Iris pigment epithelial cell (primary cell): ENCODE measurements around the gene TGFBR2.
"Not testable (repeated sequence)": the region's sequence is repeated elsewhere in the genome, so short reads cannot be mapped to it uniquely, and the experiment has no call there.

Experiments
- DNase-seq: peaks from one replicate; pipeline ENCODE4 v3.0.0-alpha.2; 2011; ENCODE audit warnings: low read depth

The TGFBR2 gene

GRCh38 chr3:30657914-30658313 is 51.5 kb downstream of the TGFBR2 start:
- DNase-seq, result peak; percentile 44

DNA sequence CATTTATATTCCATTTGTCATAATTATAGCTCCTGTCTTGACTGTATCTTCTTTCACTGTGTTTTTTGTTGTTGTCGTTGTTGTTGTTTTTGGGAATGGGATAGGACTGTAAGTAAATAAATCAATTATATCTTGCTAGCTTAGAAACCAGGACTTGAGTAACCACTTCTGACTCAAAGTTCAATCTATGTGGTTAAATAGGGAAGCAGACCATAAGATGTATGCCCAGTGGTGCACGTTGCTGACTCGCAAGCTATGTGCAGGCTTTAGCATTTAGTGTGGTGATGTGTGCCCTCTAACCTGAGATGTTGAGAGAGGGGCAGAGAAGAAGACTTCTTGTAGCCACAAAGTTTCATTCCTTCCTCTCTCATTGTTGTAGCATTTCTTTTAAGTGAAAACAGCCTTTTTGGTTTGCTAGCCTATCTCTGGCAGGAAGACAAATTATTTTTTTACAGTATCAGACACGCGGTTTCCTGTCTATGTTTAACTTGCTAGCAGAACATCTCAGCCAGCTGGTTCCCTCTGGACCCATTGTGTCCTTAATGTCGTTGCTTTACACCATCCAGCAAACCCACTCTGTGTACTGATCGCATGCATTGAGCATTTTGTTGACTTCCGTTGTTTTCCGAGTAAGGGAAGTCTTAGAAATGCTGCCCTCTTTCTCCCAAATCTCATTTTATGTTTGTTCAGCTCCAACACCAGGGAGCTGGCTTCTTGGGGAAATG is 52.1 kb downstream of the TGFBR2 start:
- peak; percentile 84 for DNase-seq

- peak; percentile 96 for DNase-seq
These were observed 53.1 kb downstream of the TGFBR2 start for GRCh38 chr3:30659270-30660130.

GRCh38 chr3:30660136-30660535 is 53.7 kb downstream of the TGFBR2 start:
- DNase-seq, result no peak

DNA sequence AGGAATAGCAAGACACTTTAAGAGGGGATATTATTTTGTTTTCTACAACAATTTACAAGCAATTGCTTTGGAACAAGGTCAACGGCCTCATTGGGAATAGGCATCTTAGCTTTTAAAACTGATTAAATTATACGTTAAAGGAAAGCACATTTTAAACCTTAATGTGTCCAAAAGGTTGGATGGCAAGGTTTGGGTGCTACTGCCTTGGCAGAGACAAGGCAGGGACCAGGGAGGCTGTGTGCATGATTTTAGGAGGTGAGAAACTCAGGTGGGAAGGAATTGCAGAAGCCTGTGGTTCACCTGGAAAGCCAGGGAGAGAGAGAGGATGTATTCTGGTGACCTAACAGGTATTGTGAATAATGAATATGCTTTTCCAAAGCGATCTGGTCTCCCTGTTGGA is 54.3 kb downstream of the TGFBR2 start:
- no peak for DNase-seq

DNA sequence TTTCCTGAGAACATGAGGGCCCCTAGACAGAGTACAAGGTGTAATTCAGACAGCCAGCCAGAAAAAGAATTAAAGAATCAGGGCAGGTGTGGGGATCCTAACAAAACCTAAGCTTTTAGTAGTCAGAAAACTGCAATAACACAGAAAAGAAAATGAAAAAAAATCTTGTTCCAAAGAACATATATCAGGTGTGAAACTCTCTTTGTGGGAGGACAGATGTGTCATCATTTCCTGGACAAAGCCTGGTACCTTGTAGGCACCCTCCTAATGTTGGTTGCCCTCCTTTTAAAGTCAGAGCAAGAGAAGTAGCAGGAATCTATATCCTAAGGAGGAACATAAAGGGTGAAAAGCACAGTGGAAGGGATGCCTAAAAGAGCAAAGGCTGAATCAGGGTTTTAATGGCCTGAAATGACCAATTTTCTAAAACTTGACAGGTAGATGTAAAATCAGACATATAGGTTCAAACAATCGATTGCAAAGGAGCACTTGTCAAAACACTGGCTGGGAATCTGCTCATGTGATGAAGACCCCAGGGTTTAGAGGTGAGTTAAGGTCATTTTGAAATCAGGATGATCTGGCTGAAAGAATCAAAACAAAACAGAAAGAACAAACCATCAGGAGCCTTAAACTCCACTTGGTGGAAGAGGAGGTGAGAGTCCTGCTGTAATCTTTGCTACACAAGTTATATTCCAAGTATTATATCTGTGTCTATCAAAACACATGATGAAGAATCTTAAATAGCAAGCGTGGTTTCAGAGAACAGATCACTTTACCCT is 54.9 kb downstream of the TGFBR2 start:
- no peak for DNase-seq

DNA sequence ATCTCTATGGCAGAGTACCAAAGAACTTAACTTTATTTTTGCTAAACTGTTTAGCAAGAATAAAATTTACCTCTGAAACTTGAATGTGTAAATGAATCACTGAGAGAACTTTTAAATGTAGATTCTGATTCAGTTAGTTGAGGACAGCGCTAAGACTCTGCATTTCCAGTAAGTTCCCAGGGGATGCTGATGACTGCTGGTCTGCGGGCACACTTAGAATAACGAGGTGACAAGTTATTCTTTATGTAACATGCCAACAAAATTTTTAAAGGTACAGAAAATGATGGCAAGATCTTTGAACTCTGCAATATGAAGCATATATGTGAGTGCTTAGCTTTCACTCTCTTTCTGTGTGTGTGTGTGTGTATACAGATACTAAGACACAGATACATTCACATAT is 56.4 kb downstream of the TGFBR2 start:
- no peak for DNase-seq

DNA sequence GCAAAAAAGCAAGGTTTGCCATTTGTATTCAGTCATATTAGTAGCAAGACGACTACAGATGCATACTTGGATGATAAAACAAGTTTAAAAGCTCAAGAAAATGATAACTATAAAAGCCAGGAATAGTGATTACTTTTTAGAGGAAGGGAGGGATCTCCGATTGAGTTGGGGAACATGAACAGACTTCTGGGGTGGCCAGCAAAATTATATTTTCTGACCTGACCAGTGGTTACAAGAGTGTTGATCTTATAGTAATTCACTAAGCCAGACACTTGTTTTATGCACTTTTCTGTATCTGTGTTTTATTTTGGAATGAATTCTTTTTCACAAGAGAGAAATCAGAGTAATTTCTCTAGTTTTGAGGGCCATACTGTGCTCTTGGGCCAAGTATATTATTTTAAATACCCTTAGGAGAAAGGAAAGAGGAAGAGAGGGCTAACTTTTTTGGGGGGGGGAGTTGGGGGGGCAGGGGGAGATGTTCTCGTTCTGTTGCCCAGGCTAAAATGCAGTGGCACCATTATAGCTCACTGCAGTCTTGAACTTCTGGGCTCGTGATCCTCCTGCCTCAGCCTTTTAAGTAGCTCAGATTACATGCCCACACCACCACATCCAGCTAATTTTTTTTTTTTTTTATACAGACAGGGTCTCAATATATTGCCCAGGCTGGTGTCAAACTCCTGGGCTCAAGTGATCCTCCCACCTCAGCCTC is 57.3 kb downstream of the TGFBR2 start:
- no peak for DNase-seq

GRCh38 chr3:30664459-30664858 is 58.1 kb downstream of the TGFBR2 start:
- DNase-seq, result no peak

DNA sequence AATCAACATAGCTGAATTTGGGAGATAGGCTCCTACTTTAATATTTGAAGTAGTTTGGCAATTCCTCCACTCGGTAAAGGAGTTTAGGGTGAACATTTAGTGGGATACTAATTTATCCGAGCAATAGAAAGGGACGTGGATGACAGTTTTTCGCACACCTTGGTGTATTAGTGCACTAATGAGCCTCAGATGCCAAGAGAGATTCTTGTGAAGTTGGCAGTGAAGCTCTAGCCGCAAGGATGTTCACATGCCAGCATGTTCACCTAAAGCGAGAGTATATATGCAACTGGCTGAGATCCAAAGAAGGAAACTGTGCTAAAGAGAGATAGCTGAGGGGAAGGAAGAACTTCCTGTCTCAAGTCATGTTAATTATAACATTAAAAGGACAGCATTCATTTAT is 58.5 kb downstream of the TGFBR2 start:
- no peak for DNase-seq

DNA sequence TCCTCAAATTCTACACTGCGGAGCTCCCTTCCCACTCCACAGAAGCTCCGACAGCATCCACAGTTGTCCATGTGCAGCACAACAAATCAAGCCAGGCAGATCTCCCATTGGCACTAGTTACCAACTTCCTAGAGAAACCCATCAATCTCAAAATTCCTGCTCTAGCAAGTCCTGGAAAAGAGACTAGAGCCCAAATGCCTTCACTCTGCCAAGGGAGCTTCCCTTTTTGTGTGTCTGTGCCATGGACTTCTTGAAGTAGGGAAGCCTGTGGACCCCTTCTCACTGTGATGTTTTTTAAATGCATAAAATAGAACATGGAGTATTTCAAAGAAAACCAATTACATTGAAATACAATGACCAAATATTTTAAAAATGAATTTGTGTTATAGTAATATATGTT is 59.1 kb downstream of the TGFBR2 start:
- no peak for DNase-seq

- DNase-seq, result no peak
These were observed 60.3 kb downstream of the TGFBR2 start for GRCh38 chr3:30666572-30667279.

- peak; percentile 38 for DNase-seq
These were observed 60.9 kb downstream of the TGFBR2 start for GRCh38 chr3:30667280-30667651.

GRCh38 chr3:30668051-30668609 is 61.7 kb downstream of the TGFBR2 start:
- DNase-seq, result no peak

DNA sequence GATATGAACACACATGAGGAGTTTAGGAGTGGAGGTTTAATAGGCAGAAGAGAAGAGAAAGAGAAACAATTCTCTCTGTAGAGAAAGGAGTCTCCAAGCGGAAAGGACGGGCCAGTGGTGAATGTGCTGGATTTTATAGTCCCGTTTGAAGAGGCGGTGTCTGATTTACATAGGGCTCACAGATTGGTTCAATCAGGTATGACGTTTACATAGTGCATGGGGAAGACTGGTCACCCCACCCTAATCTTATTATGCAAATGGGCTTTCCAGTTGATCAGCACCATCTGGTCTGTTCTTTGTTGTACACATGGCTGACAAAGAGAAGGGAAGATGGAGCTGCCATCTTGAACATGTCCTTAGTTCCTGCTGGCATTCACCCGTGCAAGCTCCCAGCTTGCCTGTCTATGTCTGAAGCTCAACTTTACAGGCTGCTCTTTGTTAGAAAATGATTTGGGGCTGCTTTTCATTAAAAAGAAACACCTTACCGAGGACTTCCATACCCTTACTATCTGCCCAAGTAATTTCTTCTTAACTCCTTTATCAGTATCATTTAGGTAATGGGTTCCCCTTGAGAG is 63.0 kb downstream of the TGFBR2 start:
- DNase-seq, result not testable (repeated sequence)

- no peak for DNase-seq
These were observed 63.9 kb downstream of the TGFBR2 start for GRCh38 chr3:30670292-30670691.

DNA sequence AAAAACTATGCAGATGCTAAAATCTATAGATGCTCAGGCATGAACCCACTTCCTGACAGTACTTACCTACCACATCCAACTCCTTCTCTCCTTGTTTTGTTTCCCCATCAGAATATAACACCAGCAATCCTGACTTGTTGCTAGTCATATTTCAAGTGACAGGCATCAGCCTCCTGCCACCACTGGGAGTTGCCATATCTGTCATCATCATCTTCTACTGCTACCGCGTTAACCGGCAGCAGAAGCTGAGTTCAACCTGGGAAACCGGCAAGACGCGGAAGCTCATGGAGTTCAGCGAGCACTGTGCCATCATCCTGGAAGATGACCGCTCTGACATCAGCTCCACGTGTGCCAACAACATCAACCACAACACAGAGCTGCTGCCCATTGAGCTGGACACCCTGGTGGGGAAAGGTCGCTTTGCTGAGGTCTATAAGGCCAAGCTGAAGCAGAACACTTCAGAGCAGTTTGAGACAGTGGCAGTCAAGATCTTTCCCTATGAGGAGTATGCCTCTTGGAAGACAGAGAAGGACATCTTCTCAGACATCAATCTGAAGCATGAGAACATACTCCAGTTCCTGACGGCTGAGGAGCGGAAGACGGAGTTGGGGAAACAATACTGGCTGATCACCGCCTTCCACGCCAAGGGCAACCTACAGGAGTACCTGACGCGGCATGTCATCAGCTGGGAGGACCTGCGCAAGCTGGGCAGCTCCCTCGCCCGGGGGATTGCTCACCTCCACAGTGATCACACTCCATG is 65.3 kb downstream of the TGFBR2 start:
- DNase-seq, result no peak

GRCh38 chr3:30672287-30672735 is 65.9 kb downstream of the TGFBR2 start:
- no peak for DNase-seq

- peak; percentile 65 for DNase-seq
These were observed 66.6 kb downstream of the TGFBR2 start for GRCh38 chr3:30672959-30673358.
